HG03139 (cell line): ENCODE results near the gene TSTD1.
"Not testable (repeated sequence)": the region's sequence is repeated elsewhere in the genome, so short reads cannot be mapped to it uniquely, and the experiment has no call there.

Experiments used
- ATAC-seq: cut with Tn5 transposase; IDR thresholded peaks from one replicate; pipeline ENCODE4 v1.9.1; 2021; ENCODE audit not compliant: unreplicated experiment

Gene TSTD1

GRCh38 chr1:161009602-161010211 lies 29.1 kb downstream of the TSTD1 start:
- no peak for ATAC-seq

GRCh38 chr1:161008869-161009510 lies 29.8 kb downstream of the TSTD1 start:
- no peak for ATAC-seq

GRCh38 chr1:161007369-161007768 lies 31.4 kb downstream of the TSTD1 start:
- ATAC-seq, result no peak

- ATAC-seq, result no peak
Observed at GRCh38 chr1:161006563-161006962, 32.2 kb downstream of the TSTD1 start.

- no peak for ATAC-seq
Observed at GRCh38 chr1:161001525-161001924, 37.2 kb downstream of the TSTD1 start.

GRCh38 chr1:161000736-161001480 lies 37.9 kb downstream of the TSTD1 start:
- ATAC-seq, result no peak

- no peak for ATAC-seq
Observed at GRCh38 chr1:160999376-160999775, 39.4 kb downstream of the TSTD1 start.

- no peak for ATAC-seq
Observed at GRCh38 chr1:160997323-160998038, 41.3 kb downstream of the TSTD1 start.

- no peak for ATAC-seq
Observed at GRCh38 chr1:160996178-160996577, 42.6 kb downstream of the TSTD1 start.

GRCh38 chr1:160993544-160994193 lies 45.1 kb downstream of the TSTD1 start:
- no peak for ATAC-seq

- ATAC-seq, result not testable (repeated sequence)
Observed at GRCh38 chr1:160992036-160992435, 46.7 kb downstream of the TSTD1 start.
